ENCODE data around the gene PTDSS2.

DNA sequence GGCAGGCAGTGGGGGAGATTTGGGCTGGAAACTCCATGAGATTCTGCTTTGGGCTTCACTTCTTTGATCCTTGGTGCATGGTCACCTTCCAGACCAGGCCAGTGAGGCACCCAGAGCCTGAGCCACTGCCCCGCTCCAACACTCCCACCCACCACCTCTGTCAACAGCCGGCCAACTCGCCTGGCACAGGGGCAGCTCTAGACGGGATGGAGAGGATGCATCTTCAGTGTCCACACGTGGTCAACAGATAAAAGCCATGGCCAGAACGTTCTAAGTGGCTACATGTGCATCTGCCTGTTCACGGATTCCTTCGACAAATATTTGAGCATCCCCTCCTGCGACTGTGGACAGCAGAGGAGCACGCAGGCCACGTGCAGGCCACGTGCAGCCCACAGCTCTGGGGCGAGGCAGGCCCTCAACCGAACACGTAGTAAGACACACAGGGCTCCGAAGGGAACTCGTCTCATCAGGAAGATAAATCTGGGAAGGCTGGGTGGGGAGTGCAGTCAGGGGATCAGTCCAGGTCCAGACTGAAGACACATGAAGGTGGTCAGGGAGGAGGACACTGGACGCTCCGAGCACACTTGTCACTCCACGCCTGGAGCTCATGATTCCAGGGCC lies 88.5 kb downstream of the PTDSS2 start:
- TF ChIP-seq, protein P1, sequence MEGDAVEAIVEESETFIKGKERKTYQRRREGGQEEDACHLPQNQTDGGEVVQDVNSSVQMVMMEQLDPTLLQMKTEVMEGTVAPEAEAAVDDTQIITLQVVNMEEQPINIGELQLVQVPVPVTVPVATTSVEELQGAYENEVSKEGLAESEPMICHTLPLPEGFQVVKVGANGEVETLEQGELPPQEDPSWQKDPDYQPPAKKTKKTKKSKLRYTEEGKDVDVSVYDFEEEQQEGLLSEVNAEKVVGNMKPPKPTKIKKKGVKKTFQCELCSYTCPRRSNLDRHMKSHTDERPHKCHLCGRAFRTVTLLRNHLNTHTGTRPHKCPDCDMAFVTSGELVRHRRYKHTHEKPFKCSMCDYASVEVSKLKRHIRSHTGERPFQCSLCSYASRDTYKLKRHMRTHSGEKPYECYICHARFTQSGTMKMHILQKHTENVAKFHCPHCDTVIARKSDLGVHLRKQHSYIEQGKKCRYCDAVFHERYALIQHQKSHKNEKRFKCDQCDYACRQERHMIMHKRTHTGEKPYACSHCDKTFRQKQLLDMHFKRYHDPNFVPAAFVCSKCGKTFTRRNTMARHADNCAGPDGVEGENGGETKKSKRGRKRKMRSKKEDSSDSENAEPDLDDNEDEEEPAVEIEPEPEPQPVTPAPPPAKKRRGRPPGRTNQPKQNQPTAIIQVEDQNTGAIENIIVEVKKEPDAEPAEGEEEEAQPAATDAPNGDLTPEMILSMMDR (IDR thresholded peaks at IDR 0.05) = no peak
- no peak for TF ChIP-seq POLR2A (IDR thresholded peaks at IDR 0.05)

All from Peyer's patch (tissue), 4 donors.